Measurements from ENCODE around the gene TBC1D5.
A peak's percentile ranks its signal among the peaks of the same experiment; 100 is the strongest.

DNA sequence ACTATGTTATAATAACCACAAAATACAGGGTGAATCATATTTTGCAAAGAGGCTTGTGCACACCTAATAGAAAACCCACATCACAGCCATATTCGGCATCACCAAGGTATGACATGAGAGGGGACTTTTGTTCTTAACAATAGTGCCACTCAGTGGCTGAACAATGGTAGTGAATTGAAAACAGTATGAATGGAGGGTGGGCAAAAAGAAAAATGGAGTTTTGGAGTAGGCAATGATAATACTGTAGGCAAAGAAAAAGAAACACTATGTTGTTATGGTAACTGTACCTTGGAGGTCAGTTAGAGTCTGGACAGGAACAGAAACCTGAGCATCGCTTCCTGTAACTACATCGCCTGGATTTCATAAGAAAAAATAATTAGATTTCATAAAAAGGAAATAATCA, 509.0 kb downstream of the TBC1D5 start:
- peak; percentile 65 to 68 for TF ChIP-seq CTCF (conservative IDR thresholded peaks at IDR 0.05 in 1 of 2, IDR thresholded peaks at IDR 0.05 in 1 of 2; ENCODE audit: extremely low read depth in 1 of 2, insufficient read depth in 1 of 2, low read depth in 1 of 2, low read length in 2 of 2)
- no peak for TF ChIP-seq EZH2 (IDR thresholded peaks at IDR 0.05; ENCODE audit: borderline replicate concordance, low read length)

Measured in mammary epithelial cell (primary cell).